GM12872 (cell line): Measurements from ENCODE around the gene GLT1D1.

Experiments
- TF ChIP-seq, protein P1 (sequence below): IDR thresholded peaks from 3 replicates; pipeline ENCODE4 v1.5.1; 2011; ENCODE audit warnings: low read depth, mild to moderate bottlenecking, low read length, moderate library complexity; ENCODE audit not compliant: insufficient read depth

The GLT1D1 gene

GRCh38 chr12:129005416-129005815, 152.1 kb downstream of the GLT1D1 start:
- TF ChIP-seq, protein P1, sequence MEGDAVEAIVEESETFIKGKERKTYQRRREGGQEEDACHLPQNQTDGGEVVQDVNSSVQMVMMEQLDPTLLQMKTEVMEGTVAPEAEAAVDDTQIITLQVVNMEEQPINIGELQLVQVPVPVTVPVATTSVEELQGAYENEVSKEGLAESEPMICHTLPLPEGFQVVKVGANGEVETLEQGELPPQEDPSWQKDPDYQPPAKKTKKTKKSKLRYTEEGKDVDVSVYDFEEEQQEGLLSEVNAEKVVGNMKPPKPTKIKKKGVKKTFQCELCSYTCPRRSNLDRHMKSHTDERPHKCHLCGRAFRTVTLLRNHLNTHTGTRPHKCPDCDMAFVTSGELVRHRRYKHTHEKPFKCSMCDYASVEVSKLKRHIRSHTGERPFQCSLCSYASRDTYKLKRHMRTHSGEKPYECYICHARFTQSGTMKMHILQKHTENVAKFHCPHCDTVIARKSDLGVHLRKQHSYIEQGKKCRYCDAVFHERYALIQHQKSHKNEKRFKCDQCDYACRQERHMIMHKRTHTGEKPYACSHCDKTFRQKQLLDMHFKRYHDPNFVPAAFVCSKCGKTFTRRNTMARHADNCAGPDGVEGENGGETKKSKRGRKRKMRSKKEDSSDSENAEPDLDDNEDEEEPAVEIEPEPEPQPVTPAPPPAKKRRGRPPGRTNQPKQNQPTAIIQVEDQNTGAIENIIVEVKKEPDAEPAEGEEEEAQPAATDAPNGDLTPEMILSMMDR = no peak

GRCh38 chr12:129005829-129006228, 152.6 kb downstream of the GLT1D1 start:
- TF ChIP-seq, protein P1 = no peak

DNA sequence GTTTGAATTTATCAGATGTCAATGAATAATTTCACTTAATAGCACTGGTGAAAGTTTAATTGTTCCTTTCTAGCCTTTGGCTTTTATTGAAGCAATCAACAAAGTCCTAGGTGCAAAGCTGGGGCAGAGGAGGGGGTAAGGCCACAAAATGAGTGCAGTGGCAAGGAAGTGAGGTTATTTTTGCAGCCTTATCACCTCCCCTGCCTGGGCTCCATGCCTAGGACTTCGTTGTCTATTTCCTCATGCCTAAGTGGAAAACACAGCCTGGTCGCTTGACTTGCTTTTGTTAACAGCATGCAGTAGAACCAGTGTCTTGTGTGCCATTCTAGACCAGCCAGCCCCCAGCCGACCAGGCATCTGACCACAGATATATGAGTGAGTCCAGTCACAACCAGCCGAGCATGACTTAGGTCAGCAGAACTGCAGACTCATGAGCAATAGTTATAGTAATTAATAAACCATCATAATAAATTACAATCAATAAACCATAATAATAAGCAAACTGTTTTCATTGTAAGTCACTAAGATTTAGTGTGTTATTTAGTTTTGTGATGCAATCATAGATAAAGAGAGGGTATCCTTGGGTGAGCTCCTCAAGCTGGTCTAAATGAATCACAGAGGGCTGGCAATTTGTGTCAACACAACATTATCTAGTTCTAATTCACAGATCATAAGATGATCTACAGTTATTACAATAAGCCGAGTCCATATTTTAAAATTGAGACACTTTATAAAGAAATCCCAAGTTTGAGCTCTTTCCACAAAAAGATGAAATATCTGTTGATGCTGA, 156.8 kb downstream of the GLT1D1 start:
- TF ChIP-seq, protein P1 = no peak

- TF ChIP-seq, protein P1 = no peak
These were observed 162.9 kb downstream of the GLT1D1 start for GRCh38 chr12:129016159-129016558.

- TF ChIP-seq, protein P1 = no peak
These were observed 171.8 kb downstream of the GLT1D1 start for GRCh38 chr12:129025055-129025454.

DNA sequence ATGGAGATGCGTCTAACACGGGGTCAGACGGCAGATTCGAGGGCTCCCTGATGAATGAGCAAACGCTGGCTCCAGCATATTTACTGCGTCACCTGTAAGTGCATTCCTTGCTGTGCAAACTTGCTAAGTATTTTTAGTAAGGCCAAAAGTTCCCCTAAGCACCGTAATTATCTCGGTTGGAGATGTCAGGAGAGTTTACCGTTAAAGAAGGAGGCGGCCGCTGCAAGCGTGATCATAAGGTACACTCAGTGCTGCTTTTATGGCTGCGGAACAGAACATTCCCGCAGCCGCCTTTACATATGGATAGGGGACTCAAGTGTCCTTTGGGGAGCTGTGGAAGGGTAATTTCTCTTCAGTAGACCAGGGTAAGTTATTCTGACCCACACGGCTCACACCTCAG, 175.6 kb downstream of the GLT1D1 start:
- TF ChIP-seq, protein P1 = no peak
